H1 (cell line): Measurements from ENCODE around the gene CHRNA4. TPM values are rescaled to one million over a fixed set of nuclear protein-coding genes. Genes with fewer than 3 reads are reported as not detected.

Source experiments
- CTCF ChIA-PET: fragments of 300-600 bp; sonication (Branson Sonifier 250); formaldehyde crosslinking; loops from one replicate; lab custom pipeline; 2021; ENCODE audit not compliant: partially characterized antibody; lab: Charles Lee
- POLR2A ChIA-PET: fragments of 300-600 bp; sonication (Branson Sonifier 250); formaldehyde crosslinking; loops from one replicate; lab custom pipeline; 2021; ENCODE audit warnings: inconsistent platforms; ENCODE audit not compliant: partially characterized antibody; lab: Charles Lee
- DNase-seq, 2 experiments: peaks; one replicate each; pipeline versions ENCODE4 v3.0.0 to v3.0.0-alpha.2; 2010 to 2022; ENCODE audit warnings: low spot score in 2 of 2, low read depth in 1 of 2, mixed read lengths in 1 of 2
- FAIRE-seq: peaks from 2 replicates; lab custom pipeline; 2011; peaks lifted over from hg19 to GRCh38; lab: Jason Lieb, UNC
- H2AFZ ChIP-seq: 2 replicates; pipeline ENCODE4 v1.8.1; 2012; ENCODE audit warnings: low read length, inconsistent platforms
- H2AK5ac ChIP-seq: 2 replicates; pipeline ENCODE4 v1.6.1; 2013; ENCODE audit warnings: low read depth, low read length
- H2BK120ac ChIP-seq: replicated peaks from 2 replicates; pipeline ENCODE3; 2013; ENCODE audit warnings: low read depth, low read length, inconsistent platforms
- H2BK12ac ChIP-seq: 2 replicates; pipeline ENCODE4 v1.6.1; 2013; ENCODE audit warnings: low read depth, low read length
- H2BK15ac ChIP-seq: 2 replicates; pipeline ENCODE4 v1.6.1; 2013; ENCODE audit warnings: low read length
- H2BK20ac ChIP-seq: 2 replicates; pipeline ENCODE4 v1.6.1; 2013; ENCODE audit warnings: low read length
- H2BK5ac ChIP-seq: 2 replicates; pipeline ENCODE4 v1.6.1; 2013; ENCODE audit warnings: low read depth, low read length
- H3K14ac ChIP-seq: 2 replicates; pipeline ENCODE4 v1.6.1; 2013; ENCODE audit warnings: inconsistent platforms; ENCODE audit not compliant: insufficient read length
- H3K18ac ChIP-seq: 2 replicates; pipeline ENCODE4 v1.6.1; 2013; ENCODE audit warnings: low read length; ENCODE audit errors: extremely low read depth
- H3K23ac ChIP-seq: 2 replicates; pipeline ENCODE4 v1.6.1; 2013; ENCODE audit warnings: inconsistent platforms; ENCODE audit not compliant: insufficient read length
- H3K23me2 ChIP-seq: 2 replicates; pipeline ENCODE4 v1.6.1; 2013; ENCODE audit warnings: low read depth, low read length
- H3K27ac ChIP-seq: 2 replicates; pipeline ENCODE4 v1.6.1; 2011; ENCODE audit warnings: low read depth, low read length, inconsistent platforms
- H3K27me3 ChIP-seq, 4 experiments: replicated peaks in 1 of 4; 1 replicate in 1 of 4; 2 replicates in 3 of 4; pipeline versions ENCODE4 v1.6.1 to v1.8.1; 2011 to 2013; ENCODE audit warnings: low read length in 3 of 4, mild to moderate bottlenecking in 3 of 4, inconsistent platforms in 2 of 4, mixed read lengths in 2 of 4, moderate library complexity in 1 of 4; ENCODE audit not compliant: control insufficient read depth in 3 of 4, insufficient read depth in 3 of 4; ENCODE audit errors: extremely low read depth in 1 of 4
- H3K36me3 ChIP-seq, 4 experiments: 2 replicates each; pipeline versions ENCODE4 v1.6.1 to v1.8.1; 2011 to 2013; ENCODE audit warnings: mild to moderate bottlenecking in 4 of 4, low read length in 3 of 4, moderate library complexity in 2 of 4, control low read depth in 1 of 4, inconsistent platforms in 1 of 4; ENCODE audit not compliant: insufficient read depth in 4 of 4, control insufficient read depth in 2 of 4
- H3K4ac ChIP-seq: replicated peaks from 2 replicates; pipeline ENCODE3; 2013; ENCODE audit warnings: low read length, low read depth, mixed read lengths, inconsistent platforms; ENCODE audit not compliant: insufficient read length
- H3K4me1 ChIP-seq, 4 experiments: replicated peaks in 1 of 4; 1 replicate in 1 of 4; 2 replicates in 3 of 4; pipeline versions ENCODE4 v1.6.1 to v1.8.1; 2011 to 2013; ENCODE audit warnings: low read length in 3 of 4, inconsistent platforms in 2 of 4, mixed read lengths in 1 of 4; ENCODE audit not compliant: insufficient read depth in 4 of 4, control insufficient read depth in 3 of 4
- H3K4me2 ChIP-seq, 2 experiments: 2 replicates each; pipeline versions ENCODE4 v1.6.1 to v1.8.1; 2011 to 2013; ENCODE audit warnings: low read depth in 2 of 2, low read length in 2 of 2, control low read depth in 1 of 2, inconsistent platforms in 1 of 2, mild to moderate bottlenecking in 1 of 2; ENCODE audit not compliant: insufficient read depth in 1 of 2
- H3K4me3 ChIP-seq, 4 experiments: fragments of 200-600, 300-600 bp in 1 of 4; sonication (generic), shearing (Covaris generic), sonication (Bioruptor Twin) in 1 of 4; 2 replicates each; pipeline versions ENCODE4 v1.5.1 to v1.8.1; 2011 to 2016; ENCODE audit warnings: low read length in 4 of 4, low read depth in 3 of 4, control low read depth in 2 of 4, inconsistent platforms in 2 of 4, mild to moderate bottlenecking in 2 of 4, mixed read lengths in 1 of 4, moderate library complexity in 1 of 4; ENCODE audit not compliant: insufficient read depth in 2 of 4; ENCODE audit errors: extremely low read depth in 1 of 4
- H3K56ac ChIP-seq: replicated peaks from 2 replicates; pipeline ENCODE3; 2013; ENCODE audit warnings: low read depth, mild to moderate bottlenecking, mixed read lengths, low read length, inconsistent platforms; ENCODE audit not compliant: insufficient read length
- H3K79me1 ChIP-seq: 2 replicates; pipeline ENCODE4 v1.6.1; 2013; ENCODE audit warnings: low read depth, low read length, control low read depth
- H3K79me2 ChIP-seq, 2 experiments: 2 replicates each; pipeline versions ENCODE4 v1.6.1 to v1.8.1; 2012 to 2013; ENCODE audit warnings: low read length in 2 of 2, mild to moderate bottlenecking in 2 of 2, inconsistent platforms in 1 of 2; ENCODE audit not compliant: insufficient read depth in 2 of 2, control insufficient read depth in 1 of 2
- H3K9ac ChIP-seq, 4 experiments: replicated peaks in 1 of 4; 1 replicate in 1 of 4; 2 replicates in 3 of 4; pipeline versions ENCODE4 v1.6.1 to v1.8.1; 2011 to 2013; ENCODE audit warnings: low read depth in 3 of 4, low read length in 3 of 4, control low read depth in 2 of 4, mild to moderate bottlenecking in 2 of 4, moderate library complexity in 2 of 4, inconsistent platforms in 1 of 4; ENCODE audit errors: extremely low read depth in 1 of 4
- H3K9me3 ChIP-seq, 2 experiments: 2 replicates each; pipeline versions ENCODE4 v1.6.1 to v1.8.1; 2012 to 2013; ENCODE audit warnings: mild to moderate bottlenecking in 2 of 2, moderate library complexity in 2 of 2, control low read depth in 1 of 2, inconsistent platforms in 1 of 2, low read depth in 1 of 2, low read length in 1 of 2, mixed read lengths in 1 of 2; ENCODE audit not compliant: insufficient read depth in 2 of 2
- H4K20me1 ChIP-seq, 2 experiments: replicated peaks in 1 of 2; 2 replicates each; pipeline versions ENCODE3 to v1.8.1; 2011 to 2013; ENCODE audit warnings: inconsistent platforms in 2 of 2, low read length in 2 of 2, mild to moderate bottlenecking in 1 of 2; ENCODE audit not compliant: insufficient read depth in 2 of 2, control insufficient read depth in 1 of 2
- H4K5ac ChIP-seq: 2 replicates; pipeline ENCODE4 v1.6.1; 2013; ENCODE audit warnings: low read length, low read depth, mixed read lengths, inconsistent platforms; ENCODE audit not compliant: insufficient read length
- H4K8ac ChIP-seq: 2 replicates; pipeline ENCODE4 v1.8.0; 2013; ENCODE audit warnings: mild to moderate bottlenecking, moderate library complexity, low read length, inconsistent platforms; ENCODE audit not compliant: insufficient read depth; ENCODE audit errors: extremely low read depth
- H4K91ac ChIP-seq: replicated peaks from 2 replicates; pipeline ENCODE3; 2013; ENCODE audit warnings: low read length, mixed read lengths, inconsistent platforms; ENCODE audit not compliant: insufficient read length
- CBX8 ChIP-seq: fragments of 300-800, 300-1000 bp; sonication (generic); IDR thresholded peaks from 2 replicates; pipeline ENCODE4 v1.7.1; 2016; ENCODE audit warnings: low read depth, low read length, borderline replicate concordance
- CEBPB ChIP-seq: IDR thresholded peaks from 2 replicates; pipeline ENCODE4 v1.6.1; 2012; ENCODE audit warnings: low read depth, low read length
- CREB1 ChIP-seq: IDR thresholded peaks from 2 replicates; pipeline ENCODE4 v1.6.1; 2012; ENCODE audit warnings: inconsistent platforms
- EP300 ChIP-seq, 2 experiments: IDR thresholded peaks; 1 replicate in 1 of 2; 2 replicates in 1 of 2; pipeline ENCODE4 v1.6.1; 2011 to 2012; ENCODE audit warnings: low read depth in 2 of 2, low read length in 2 of 2, mild to moderate bottlenecking in 2 of 2, borderline replicate concordance in 1 of 2, inconsistent platforms in 1 of 2, moderate library complexity in 1 of 2
- NANOG ChIP-seq: IDR thresholded peaks from 2 replicates; pipeline ENCODE4 v1.6.1; 2011; ENCODE audit warnings: low read length, low read depth, mild to moderate bottlenecking, inconsistent platforms; ENCODE audit not compliant: insufficient read depth, poor library complexity, severe bottlenecking
- PHF8 ChIP-seq: fragments of 200-600 bp; sonication (generic); conservative IDR thresholded peaks from 2 replicates; pipeline ENCODE4 v1.7.1; 2012; ENCODE audit warnings: low read depth, mild to moderate bottlenecking, inconsistent platforms, low read length, moderate library complexity
- WGBS, 2 experiments: shearing (Covaris generic) in 1 of 2; methylation state at CpG; one replicate each; pipeline versions ENCODE4 v1.1.6 to v1.1.7; 2013 to 2015; ENCODE audit warnings: low lambda C conversion rate in 2 of 2, mixed read lengths in 2 of 2, inconsistent platforms in 1 of 2, low coverage in 1 of 2, missing lambda C conversion rate in 1 of 2; ENCODE audit not compliant: insufficient replicate concordance in 2 of 2, insufficient coverage in 1 of 2, insufficient read length in 1 of 2; ENCODE audit errors: extremely low coverage in 1 of 2, missing lambda C conversion rate in 1 of 2; 5-methylcytosine and 5-hydroxymethylcytosine counted together
- polyA plus RNA-seq, 7 experiments: library from polyadenylated mRNA; depleted of rRNA in 3 of 7; stranded (reverse) in 5 of 7; unstranded in 2 of 7; fragments of >200 nt in 5 of 7; fragments of 200-250 nt in 2 of 7; gene quantifications; 1 replicate in 5 of 7; 2 replicates in 1 of 7; 4 replicates in 1 of 7; pipeline versions ENCODE4 v1.2.1 to v1.2.3, GENCODE V29; 2011 to 2013; ENCODE audit warnings: missing spikeins in 2 of 7, mixed read lengths in 2 of 7
- total RNA-seq: library from RNA; stranded (reverse); fragmentation: NEBNext Ultra II Directional; extraction: Animal tissue kit (Norgen Biotek cat#: 25700); gene quantifications from 2 replicates; pipeline ENCODE4 v1.2.1, GENCODE V29; 2021
- TF ChIP-seq, protein P1 (sequence below): IDR thresholded peaks from 2 replicates; pipeline ENCODE4 v1.6.1; 2012; ENCODE audit warnings: inconsistent platforms
- TF ChIP-seq, protein P2 (sequence below): IDR thresholded peaks from 2 replicates; pipeline ENCODE4 v1.6.1; 2012; ENCODE audit warnings: low read length, inconsistent platforms

CHRNA4 gene
- total and polyA plus RNA-seq, 2 of the 8 experiments (the other 6 are each of a cell fraction or from before 2014, with no cell fraction given), result 4.3 to 5.7 TPM

GRCh38 chr20:63368151-63368550 is 7.0 kb upstream of the CHRNA4 start:
- Histone ChIP-seq H3K14ac (no peak overlapping the region), H3K23ac (no peak overlapping the region), H4K20me1 (no peaks in the 10 kb centered on the region), H3K56ac (no peak overlapping the region), H2BK15ac (no peak overlapping the region), H2BK20ac (no peak overlapping the region), H3K4me3 (no peak overlapping the region), H3K4me1 (peaks cover 0 to 7% (median 2%) of the 10 kb centered on the region in 4 experiments; a peak in 3 of 7 replicates), H3K27ac (no peak overlapping the region), H3K36me3 (no peaks in the 10 kb centered on the region), H4K8ac (no peak overlapping the region), H2BK120ac (no peak overlapping the region), H3K79me2 (no peaks in the 10 kb centered on the region), H3K9ac (no peak overlapping the region), H3K23me2 (0 out of 2 replicates have a peak, but pooled peaks cover 3% of the 10 kb centered on the region), H3K27me3 (peaks cover 0 to 5% (median 3%) of the 10 kb centered on the region in 4 experiments; a peak in 3 of 7 replicates), H2AFZ (no peak overlapping the region), H2BK12ac (no peak overlapping the region), H3K9me3 (no peaks in the 10 kb centered on the region), H3K4ac (no peak overlapping the region), H3K18ac (no peak overlapping the region), H3K79me1 (peaks cover 2% of the 10 kb centered on the region; the same call in 1 of the 2 replicates), H4K5ac (no peak overlapping the region), H4K91ac (no peak overlapping the region), H2AK5ac (no peak overlapping the region), H3K4me2 (no peak overlapping the region), H2BK5ac (no peak overlapping the region)
- FAIRE-seq (no peak), DNase-seq (no peak)
- WGBS, 2 experiments, result 92% methylated on average over 7 of the region's 8 CpGs; no CpG with 5 or more reads in 1 of the 2 experiments
- no peak for TF ChIP-seq CEBPB
- TF ChIP-seq, protein P1, sequence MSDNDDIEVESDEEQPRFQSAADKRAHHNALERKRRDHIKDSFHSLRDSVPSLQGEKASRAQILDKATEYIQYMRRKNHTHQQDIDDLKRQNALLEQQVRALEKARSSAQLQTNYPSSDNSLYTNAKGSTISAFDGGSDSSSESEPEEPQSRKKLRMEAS, result no peak
- no peak for TF ChIP-seq EP300 (IDR thresholded peaks at IDR 0.05; ENCODE audit: borderline replicate concordance in 1 of 2, low read depth in 2 of 2, low read length in 2 of 2)
- no peak for TF ChIP-seq NANOG
- TF ChIP-seq CREB1, result no peak
- TF ChIP-seq, protein P2, sequence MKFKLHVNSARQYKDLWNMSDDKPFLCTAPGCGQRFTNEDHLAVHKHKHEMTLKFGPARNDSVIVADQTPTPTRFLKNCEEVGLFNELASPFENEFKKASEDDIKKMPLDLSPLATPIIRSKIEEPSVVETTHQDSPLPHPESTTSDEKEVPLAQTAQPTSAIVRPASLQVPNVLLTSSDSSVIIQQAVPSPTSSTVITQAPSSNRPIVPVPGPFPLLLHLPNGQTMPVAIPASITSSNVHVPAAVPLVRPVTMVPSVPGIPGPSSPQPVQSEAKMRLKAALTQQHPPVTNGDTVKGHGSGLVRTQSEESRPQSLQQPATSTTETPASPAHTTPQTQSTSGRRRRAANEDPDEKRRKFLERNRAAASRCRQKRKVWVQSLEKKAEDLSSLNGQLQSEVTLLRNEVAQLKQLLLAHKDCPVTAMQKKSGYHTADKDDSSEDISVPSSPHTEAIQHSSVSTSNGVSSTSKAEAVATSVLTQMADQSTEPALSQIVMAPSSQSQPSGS, result no peak
- TF ChIP-seq CBX8, result no peak
- no peak for TF ChIP-seq PHF8
- ChIA-PET CTCF (interaction anchor here (0.8 to 3.8 kb wide), 6 partner anchors 9 to 76 kb away, joined by 3 to 20 read pairs (median 8); no protein-coding TSS in a partner anchor), POLR2A (no interaction called here)
